OCI-LY1 (cell line): ENCODE measurements around the gene PARG.

Experiments used
- H2AFZ ChIP-seq: fragments of 200-600 bp; sonication (generic), shearing (Covaris generic); 2 replicates; pipeline ENCODE4 v1.6.0; 2014; ENCODE audit warnings: antibody characterized with exemption, mild to moderate bottlenecking, low read length
- H3F3A ChIP-seq: fragments of 200-600 bp; sonication (generic), shearing (Covaris generic); 2 replicates; pipeline ENCODE4 v1.6.0; 2014; ENCODE audit warnings: mild to moderate bottlenecking, antibody characterized with exemption, low read length, moderate library complexity; ENCODE audit not compliant: insufficient read depth
- H3K27ac ChIP-seq: fragments of 200-600 bp; sonication (generic); 2 replicates; pipeline ENCODE4 v1.5.1; 2014; ENCODE audit warnings: low read length, mixed run types, mild to moderate bottlenecking, low read depth; ENCODE audit not compliant: poor library complexity, severe bottlenecking
- H3K27me3 ChIP-seq: fragments of 200-600 bp; sonication (generic); 2 replicates; pipeline ENCODE4 v1.6.0; 2014; ENCODE audit warnings: antibody characterized with exemption, mild to moderate bottlenecking, low read length, moderate library complexity; ENCODE audit not compliant: insufficient read depth
- H3K36me3 ChIP-seq: fragments of 200-600 bp; sonication (generic); 2 replicates; pipeline ENCODE4 v1.6.1; 2014; ENCODE audit warnings: mild to moderate bottlenecking, antibody characterized with exemption, low read length, moderate library complexity, mixed read lengths; ENCODE audit not compliant: insufficient read depth
- H3K4me1 ChIP-seq: fragments of 200-600 bp; sonication (generic); 2 replicates; pipeline ENCODE4 v1.5.1; 2014; ENCODE audit warnings: mild to moderate bottlenecking, low read length, moderate library complexity; ENCODE audit not compliant: insufficient read depth, severe bottlenecking
- H3K4me2 ChIP-seq: fragments of 200-600 bp; sonication (generic), shearing (Covaris generic); 2 replicates; pipeline ENCODE4 v1.6.1; 2014; ENCODE audit warnings: low read length
- H3K4me3 ChIP-seq: fragments of 200-600 bp; sonication (generic); 2 replicates; pipeline ENCODE4 v1.5.1; 2014; ENCODE audit warnings: low read length, low read depth, mild to moderate bottlenecking, mixed read lengths; ENCODE audit not compliant: poor library complexity, severe bottlenecking
- H3K79me2 ChIP-seq: fragments of 200-600 bp; shearing (Covaris generic); 2 replicates; pipeline ENCODE4 v1.6.1; 2016; ENCODE audit warnings: mixed run types, low read length, mixed read lengths; ENCODE audit not compliant: insufficient read depth
- H3K9ac ChIP-seq: fragments of 200-600 bp; sonication (generic), shearing (Covaris generic); 2 replicates; pipeline ENCODE4 v1.6.1; 2014; ENCODE audit warnings: mild to moderate bottlenecking, low read length, mixed read lengths
- H3K9me2 ChIP-seq: fragments of 200-600 bp; sonication (generic), shearing (Covaris generic); 2 replicates; pipeline ENCODE4 v1.6.1; 2014; ENCODE audit warnings: low read depth, mild to moderate bottlenecking, low read length, mixed read lengths
- H3K9me3 ChIP-seq: fragments of 200-600 bp; shearing (Covaris generic); 2 replicates; pipeline ENCODE4 v1.6.1; 2014; ENCODE audit warnings: low read length, mixed read lengths
- H4K20me1 ChIP-seq: fragments of 200-600 bp; sonication (generic), shearing (Covaris generic); 2 replicates; pipeline ENCODE4 v1.6.0; 2016; ENCODE audit warnings: mild to moderate bottlenecking, low read length; ENCODE audit not compliant: insufficient read depth
- EZH2 ChIP-seq: fragments of 200-600 bp; sonication (generic), shearing (Covaris generic); IDR thresholded peaks from 2 replicates; pipeline ENCODE4 v1.8.0; 2017; ENCODE audit warnings: borderline replicate concordance, mixed run types, mild to moderate bottlenecking, antibody characterized with exemption, low read length, moderate library complexity, mixed read lengths
- TF ChIP-seq, protein P1 (sequence below): fragments of 200-600 bp; sonication (generic), shearing (Covaris generic); IDR thresholded peaks from 2 replicates; pipeline ENCODE4 v1.5.1; 2017; ENCODE audit warnings: mild to moderate bottlenecking, antibody characterized with exemption, low read length, moderate library complexity, mixed read lengths

The PARG gene

DNA sequence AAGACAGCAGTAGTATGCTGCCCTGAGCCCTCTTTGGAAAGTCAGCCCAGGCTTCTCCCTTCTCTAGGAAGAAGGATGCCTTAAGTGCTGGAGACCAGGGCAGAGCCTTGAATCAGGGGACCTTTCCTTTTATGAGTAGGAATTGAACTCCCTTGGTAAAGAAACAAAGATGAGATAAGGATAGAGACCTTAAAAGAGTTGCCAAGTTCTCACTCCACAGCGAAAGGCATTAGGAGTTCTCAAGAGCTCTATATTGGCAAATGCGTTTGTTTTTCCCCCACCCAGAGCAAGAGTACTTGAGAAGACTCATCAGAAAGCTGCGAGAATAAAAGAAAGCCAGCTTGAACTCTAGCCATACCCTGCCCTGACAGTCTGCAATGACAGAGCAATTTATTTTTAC, 106.9 kb downstream of the PARG start:
- no peak overlapping the region for H3K27ac ChIP-seq
- no peaks in the 10 kb centered on the region for H3K4me1 ChIP-seq
- no peaks in the 10 kb centered on the region for H3K79me2 ChIP-seq
- H3K9ac ChIP-seq = no peak overlapping the region
- H4K20me1 ChIP-seq = no peaks in the 10 kb centered on the region
- H3F3A ChIP-seq = no peaks in the 10 kb centered on the region
- TF ChIP-seq EZH2 = no peak
- TF ChIP-seq, protein P1, sequence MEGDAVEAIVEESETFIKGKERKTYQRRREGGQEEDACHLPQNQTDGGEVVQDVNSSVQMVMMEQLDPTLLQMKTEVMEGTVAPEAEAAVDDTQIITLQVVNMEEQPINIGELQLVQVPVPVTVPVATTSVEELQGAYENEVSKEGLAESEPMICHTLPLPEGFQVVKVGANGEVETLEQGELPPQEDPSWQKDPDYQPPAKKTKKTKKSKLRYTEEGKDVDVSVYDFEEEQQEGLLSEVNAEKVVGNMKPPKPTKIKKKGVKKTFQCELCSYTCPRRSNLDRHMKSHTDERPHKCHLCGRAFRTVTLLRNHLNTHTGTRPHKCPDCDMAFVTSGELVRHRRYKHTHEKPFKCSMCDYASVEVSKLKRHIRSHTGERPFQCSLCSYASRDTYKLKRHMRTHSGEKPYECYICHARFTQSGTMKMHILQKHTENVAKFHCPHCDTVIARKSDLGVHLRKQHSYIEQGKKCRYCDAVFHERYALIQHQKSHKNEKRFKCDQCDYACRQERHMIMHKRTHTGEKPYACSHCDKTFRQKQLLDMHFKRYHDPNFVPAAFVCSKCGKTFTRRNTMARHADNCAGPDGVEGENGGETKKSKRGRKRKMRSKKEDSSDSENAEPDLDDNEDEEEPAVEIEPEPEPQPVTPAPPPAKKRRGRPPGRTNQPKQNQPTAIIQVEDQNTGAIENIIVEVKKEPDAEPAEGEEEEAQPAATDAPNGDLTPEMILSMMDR = no peak
- peaks cover 27% of the 10 kb centered on the region for H3K36me3 ChIP-seq
- no peak overlapping the region for H2AFZ ChIP-seq
- no peak overlapping the region for H3K4me2 ChIP-seq
- no peak overlapping the region for H3K4me3 ChIP-seq
- H3K9me3 ChIP-seq = no peaks in the 10 kb centered on the region
- H3K27me3 ChIP-seq = no peaks in the 10 kb centered on the region
- H3K9me2 ChIP-seq = no peaks in the 10 kb centered on the region

- TF ChIP-seq EZH2 = no peak
- TF ChIP-seq, protein P1 = no peak
- Histone ChIP-seq H3K9me3 (no peaks in the 10 kb centered on the region), H3K4me2 (no peak overlapping the region), H3F3A (no peaks in the 10 kb centered on the region), H3K4me3 (no peak overlapping the region), H3K79me2 (no peaks in the 10 kb centered on the region), H3K4me1 (no peaks in the 10 kb centered on the region), H3K9ac (no peak overlapping the region), H3K36me3 (peaks cover 20% of the 10 kb centered on the region), H4K20me1 (no peaks in the 10 kb centered on the region), H2AFZ (no peak overlapping the region), H3K27ac (no peak overlapping the region), H3K27me3 (no peaks in the 10 kb centered on the region), H3K9me2 (no peaks in the 10 kb centered on the region)
Measured at GRCh38 chr10:49834201-49834600, 107.6 kb downstream of the PARG start.

DNA sequence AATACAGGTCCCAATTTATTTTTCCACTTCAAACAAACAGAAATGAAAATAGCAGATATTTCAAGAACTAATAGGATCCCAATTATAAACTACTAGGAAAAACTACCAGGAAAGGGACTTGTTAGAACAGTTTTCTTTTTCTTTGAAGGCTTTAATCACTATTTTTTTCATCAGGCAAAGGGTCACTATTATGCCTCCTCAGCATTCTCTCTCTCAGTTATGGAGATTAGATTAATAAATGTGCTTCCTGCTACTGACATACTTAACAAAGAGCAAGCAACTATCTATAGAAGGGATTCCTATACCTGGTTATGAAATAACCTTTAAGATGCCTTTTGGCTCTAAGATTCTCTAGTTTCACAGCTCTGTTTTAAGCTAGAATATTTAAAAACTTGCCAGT, 108.7 kb downstream of the PARG start:
- H4K20me1 ChIP-seq = no peaks in the 10 kb centered on the region
- H3K27me3 ChIP-seq = no peaks in the 10 kb centered on the region
- peaks cover 15% of the 10 kb centered on the region for H3K36me3 ChIP-seq
- H3K27ac ChIP-seq = no peak overlapping the region
- no peak overlapping the region for H3K4me3 ChIP-seq
- H2AFZ ChIP-seq = no peak overlapping the region
- H3K9ac ChIP-seq = no peak overlapping the region
- H3K79me2 ChIP-seq = no peaks in the 10 kb centered on the region
- no peaks in the 10 kb centered on the region for H3F3A ChIP-seq
- no peaks in the 10 kb centered on the region for H3K4me1 ChIP-seq
- TF ChIP-seq EZH2 = no peak
- TF ChIP-seq, protein P1 = no peak
- H3K9me2 ChIP-seq = no peaks in the 10 kb centered on the region
- H3K9me3 ChIP-seq = no peaks in the 10 kb centered on the region
- no peak overlapping the region for H3K4me2 ChIP-seq
